ENCODE measurements around the gene CHAF1A. TPM values are rescaled to one million over a fixed set of nuclear protein-coding genes. Genes with fewer than 3 reads are reported as not detected.

CHAF1A gene
- total and polyA plus RNA-seq, 2 of the 8 experiments (the other 6 are each of a cell fraction or from before 2014, with no cell fraction given): 122 to 147 TPM

DNA sequence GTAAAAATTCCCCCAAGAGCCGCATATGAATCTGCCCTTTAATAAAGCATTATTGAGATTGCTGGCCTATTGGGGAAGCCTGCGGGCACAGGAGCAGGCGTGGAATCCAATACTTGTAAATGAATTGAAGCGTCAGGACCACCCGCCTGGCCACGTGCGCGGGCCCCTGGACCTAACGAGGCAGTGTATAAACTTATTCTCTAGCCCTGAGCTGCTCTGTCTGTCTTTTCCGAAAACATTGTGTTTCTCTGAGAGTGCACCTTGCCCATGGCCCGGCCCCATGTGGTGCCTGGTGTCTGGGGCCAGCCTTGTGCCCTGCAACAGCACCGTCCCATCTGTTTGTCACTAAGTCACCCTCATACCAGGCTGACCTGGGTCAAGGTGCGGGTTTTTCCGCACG is 40.7 kb downstream of the CHAF1A start:
- Histone ChIP-seq H3K9ac (replicated peaks in 1 of 4; ENCODE audit: extremely low read depth in 1 of 4, low read depth in 3 of 4, low read length in 3 of 4) (no peak overlapping the region), H3K4me3 (ENCODE audit: extremely low read depth in 1 of 4, insufficient read depth in 2 of 4, low read depth in 3 of 4, low read length in 4 of 4) (no peak overlapping the region), H2AFZ (ENCODE audit: low read length) (no peak overlapping the region), H3K23me2 (ENCODE audit: low read depth, low read length) (no peaks in the 10 kb centered on the region), H2BK20ac (ENCODE audit: low read length) (no peak overlapping the region), H3K4me2 (ENCODE audit: insufficient read depth in 1 of 2, low read depth in 2 of 2, low read length in 2 of 2) (no peak overlapping the region), H3K36me3 (ENCODE audit: control insufficient read depth in 2 of 4, insufficient read depth in 4 of 4, low read length in 3 of 4) (peaks cover 28 to 56% (median 43%) of the 10 kb centered on the region in 4 experiments), H4K20me1 (replicated peaks in 1 of 2; ENCODE audit: control insufficient read depth in 1 of 2, insufficient read depth in 2 of 2, low read length in 2 of 2) (peaks cover 13 to 39% of the 10 kb centered on the region in 2 experiments), H3K18ac (ENCODE audit: extremely low read depth, low read length) (no peak overlapping the region), H3K79me1 (ENCODE audit: low read depth, low read length) (peaks cover 7% of the 10 kb centered on the region), H2BK12ac (ENCODE audit: low read depth, low read length) (no peak overlapping the region), H4K8ac (ENCODE audit: extremely low read depth, insufficient read depth, low read length) (no peak overlapping the region), H3K4me1 (replicated peaks in 1 of 4; ENCODE audit: control insufficient read depth in 3 of 4, insufficient read depth in 4 of 4, low read length in 3 of 4) (peaks cover 0 to 2% (median 0%) of the 10 kb centered on the region in 4 experiments; a peak in 4 of 7 replicates), H2BK5ac (ENCODE audit: low read depth, low read length) (no peak overlapping the region), H3K79me2 (ENCODE audit: control insufficient read depth in 1 of 2, insufficient read depth in 2 of 2, low read length in 2 of 2) (peaks cover 0 to 1% of the 10 kb centered on the region in 2 experiments; a peak in 1 of 4 replicates), H3K27me3 (replicated peaks in 1 of 4; ENCODE audit: control insufficient read depth in 3 of 4, extremely low read depth in 1 of 4, insufficient read depth in 3 of 4, low read length in 3 of 4) (no peaks in the 10 kb centered on the region), H3K9me3 (ENCODE audit: insufficient read depth in 2 of 2, low read depth in 1 of 2, low read length in 1 of 2) (no peaks in the 10 kb centered on the region), H3K4ac (replicated peaks; ENCODE audit: insufficient read length, low read depth, low read length) (no peak overlapping the region), H2AK5ac (ENCODE audit: low read depth, low read length) (no peak overlapping the region), H4K91ac (replicated peaks; ENCODE audit: insufficient read length, low read length) (no peak overlapping the region), H3K23ac (ENCODE audit: insufficient read length) (no peak overlapping the region), H3K56ac (replicated peaks; ENCODE audit: insufficient read length, low read depth, low read length) (no peak overlapping the region), H4K5ac (ENCODE audit: insufficient read length, low read depth, low read length) (no peak overlapping the region), H3K14ac (ENCODE audit: insufficient read length) (no peak overlapping the region), H3K27ac (ENCODE audit: low read depth, low read length) (no peak overlapping the region), H2BK120ac (replicated peaks; ENCODE audit: low read depth, low read length) (no peak overlapping the region), H2BK15ac (ENCODE audit: low read length) (no peak overlapping the region)
- 95% methylated on average over 15 of the region's 15 CpGs; no CpG with 5 or more reads in 1 of the 2 experiments for WGBS, 2 experiments (ENCODE audit: extremely low coverage in 1 of 2, insufficient coverage in 1 of 2, insufficient read length in 1 of 2, insufficient replicate concordance in 2 of 2, low coverage in 1 of 2, low lambda C conversion rate in 2 of 2, missing lambda C conversion rate in 1 of 2)
- ChIA-PET POLR2A (ENCODE audit: partially characterized antibody) (interaction anchor here (0.7 to 58.1 kb wide), 6 partner anchors 5 to 195 kb away, joined by 3 to 1590 read pairs (median 7); partner anchors contain the start of genes CHAF1A, SH3GL1 and UBXN6), CTCF (ENCODE audit: partially characterized antibody) (interaction anchor here (0.9 to 3.6 kb wide), 4 partner anchors 10 to 176 kb away, joined by 3 to 12 read pairs (median 4); no protein-coding TSS in a partner anchor)
- TF ChIP-seq SP1 (IDR thresholded peaks at IDR 0.05; ENCODE audit: low read depth, low read length) (no peak), EP300 (IDR thresholded peaks at IDR 0.05; ENCODE audit: borderline replicate concordance in 1 of 2, low read depth in 2 of 2, low read length in 2 of 2) (no peak), ASH2L (IDR thresholded peaks at IDR 0.05; ENCODE audit: low read length) (no peak)
- TF ChIP-seq, protein P1, sequence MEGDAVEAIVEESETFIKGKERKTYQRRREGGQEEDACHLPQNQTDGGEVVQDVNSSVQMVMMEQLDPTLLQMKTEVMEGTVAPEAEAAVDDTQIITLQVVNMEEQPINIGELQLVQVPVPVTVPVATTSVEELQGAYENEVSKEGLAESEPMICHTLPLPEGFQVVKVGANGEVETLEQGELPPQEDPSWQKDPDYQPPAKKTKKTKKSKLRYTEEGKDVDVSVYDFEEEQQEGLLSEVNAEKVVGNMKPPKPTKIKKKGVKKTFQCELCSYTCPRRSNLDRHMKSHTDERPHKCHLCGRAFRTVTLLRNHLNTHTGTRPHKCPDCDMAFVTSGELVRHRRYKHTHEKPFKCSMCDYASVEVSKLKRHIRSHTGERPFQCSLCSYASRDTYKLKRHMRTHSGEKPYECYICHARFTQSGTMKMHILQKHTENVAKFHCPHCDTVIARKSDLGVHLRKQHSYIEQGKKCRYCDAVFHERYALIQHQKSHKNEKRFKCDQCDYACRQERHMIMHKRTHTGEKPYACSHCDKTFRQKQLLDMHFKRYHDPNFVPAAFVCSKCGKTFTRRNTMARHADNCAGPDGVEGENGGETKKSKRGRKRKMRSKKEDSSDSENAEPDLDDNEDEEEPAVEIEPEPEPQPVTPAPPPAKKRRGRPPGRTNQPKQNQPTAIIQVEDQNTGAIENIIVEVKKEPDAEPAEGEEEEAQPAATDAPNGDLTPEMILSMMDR (IDR thresholded peaks at IDR 0.05; ENCODE audit: control extremely low read depth in 1 of 3, insufficient read depth in 1 of 3, low read depth in 1 of 3, low read length in 3 of 3): no peak
- TF ChIP-seq, protein P2, sequence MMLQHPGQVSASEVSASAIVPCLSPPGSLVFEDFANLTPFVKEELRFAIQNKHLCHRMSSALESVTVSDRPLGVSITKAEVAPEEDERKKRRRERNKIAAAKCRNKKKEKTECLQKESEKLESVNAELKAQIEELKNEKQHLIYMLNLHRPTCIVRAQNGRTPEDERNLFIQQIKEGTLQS (IDR thresholded peaks at IDR 0.05; ENCODE audit: insufficient read depth, low read depth, low read length): no peak
- TF ChIP-seq, protein P3, sequence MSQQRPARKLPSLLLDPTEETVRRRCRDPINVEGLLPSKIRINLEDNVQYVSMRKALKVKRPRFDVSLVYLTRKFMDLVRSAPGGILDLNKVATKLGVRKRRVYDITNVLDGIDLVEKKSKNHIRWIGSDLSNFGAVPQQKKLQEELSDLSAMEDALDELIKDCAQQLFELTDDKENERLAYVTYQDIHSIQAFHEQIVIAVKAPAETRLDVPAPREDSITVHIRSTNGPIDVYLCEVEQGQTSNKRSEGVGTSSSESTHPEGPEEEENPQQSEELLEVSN (IDR thresholded peaks at IDR 0.05): no peak
- TF ChIP-seq, protein P4, sequence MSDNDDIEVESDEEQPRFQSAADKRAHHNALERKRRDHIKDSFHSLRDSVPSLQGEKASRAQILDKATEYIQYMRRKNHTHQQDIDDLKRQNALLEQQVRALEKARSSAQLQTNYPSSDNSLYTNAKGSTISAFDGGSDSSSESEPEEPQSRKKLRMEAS (IDR thresholded peaks at IDR 0.05): no peak
- FAIRE-seq (no peak), DNase-seq (ENCODE audit: low read depth in 1 of 2, low spot score in 2 of 2) (peak in 1 of 2 experiments; percentile 51)
